Activated CD8-positive, alpha-beta T cell treated with anti-CD3 and anti-CD28 coated beads, Interleukin-2, amount 10 ng/mL, durations not matched to agents 7 days and 5 days (primary cell): ENCODE results near the gene DKK3. TPM values are rescaled to one million over a fixed set of nuclear protein-coding genes. Genes with fewer than 3 reads are reported as not detected.
A peak's percentile ranks its signal among the peaks of the same experiment; 100 is the strongest.

ENCODE experiments used
- ATAC-seq: fragments of 150-1000 bp; cut with Tn5 transposase; one replicate; pipeline ENCODE4 v1.10.0; 2021; ENCODE audit warnings: moderate library complexity
- CTCF ChIA-PET: fragments of 350-600 bp; sonication (Branson Sonifier 250); formaldehyde crosslinking; loops from one replicate; lab custom pipeline; 2021; ENCODE audit warnings: antibody characterized with exemption; lab: Charles Lee
- POLR2A ChIA-PET: fragments of 350-600 bp; sonication (Branson Sonifier 250); formaldehyde crosslinking; loops from one replicate; lab custom pipeline; 2021; ENCODE audit warnings: antibody characterized with exemption; lab: Charles Lee
- DNase-seq: peaks from one replicate; pipeline ENCODE4 v3.0.0-alpha.2; 2020
- H3K27ac Mint-ChIP-seq: one replicate; pipeline ENCODE4 v1.8.0; 2021; ENCODE audit warnings: mild to moderate bottlenecking, mixed read lengths
- H3K27me3 Mint-ChIP-seq: one replicate; pipeline ENCODE4 v1.8.0; 2021; ENCODE audit warnings: low read depth, mixed read lengths
- H3K36me3 Mint-ChIP-seq: one replicate; pipeline ENCODE4 v1.8.0; 2021; ENCODE audit warnings: low read depth, mixed read lengths
- H3K4me1 Mint-ChIP-seq: one replicate; pipeline ENCODE4 v1.8.0; 2021; ENCODE audit warnings: low read depth, mixed read lengths
- H3K4me3 Mint-ChIP-seq: one replicate; pipeline ENCODE4 v1.8.0; 2021; ENCODE audit warnings: mild to moderate bottlenecking, mixed read lengths
- H3K9me3 Mint-ChIP-seq: one replicate; pipeline ENCODE4 v1.8.0; 2022; ENCODE audit warnings: mixed read lengths; ENCODE audit not compliant: insufficient read depth
- total RNA-seq, 2 experiments: library from RNA; stranded (reverse); gene quantifications; one replicate each; pipeline ENCODE4 v1.2.3, GENCODE V29; 2021

Gene DKK3
- total RNA-seq, 2 experiments from 2014 or later, result 0.29 TPM; not detected in 1

DNA sequence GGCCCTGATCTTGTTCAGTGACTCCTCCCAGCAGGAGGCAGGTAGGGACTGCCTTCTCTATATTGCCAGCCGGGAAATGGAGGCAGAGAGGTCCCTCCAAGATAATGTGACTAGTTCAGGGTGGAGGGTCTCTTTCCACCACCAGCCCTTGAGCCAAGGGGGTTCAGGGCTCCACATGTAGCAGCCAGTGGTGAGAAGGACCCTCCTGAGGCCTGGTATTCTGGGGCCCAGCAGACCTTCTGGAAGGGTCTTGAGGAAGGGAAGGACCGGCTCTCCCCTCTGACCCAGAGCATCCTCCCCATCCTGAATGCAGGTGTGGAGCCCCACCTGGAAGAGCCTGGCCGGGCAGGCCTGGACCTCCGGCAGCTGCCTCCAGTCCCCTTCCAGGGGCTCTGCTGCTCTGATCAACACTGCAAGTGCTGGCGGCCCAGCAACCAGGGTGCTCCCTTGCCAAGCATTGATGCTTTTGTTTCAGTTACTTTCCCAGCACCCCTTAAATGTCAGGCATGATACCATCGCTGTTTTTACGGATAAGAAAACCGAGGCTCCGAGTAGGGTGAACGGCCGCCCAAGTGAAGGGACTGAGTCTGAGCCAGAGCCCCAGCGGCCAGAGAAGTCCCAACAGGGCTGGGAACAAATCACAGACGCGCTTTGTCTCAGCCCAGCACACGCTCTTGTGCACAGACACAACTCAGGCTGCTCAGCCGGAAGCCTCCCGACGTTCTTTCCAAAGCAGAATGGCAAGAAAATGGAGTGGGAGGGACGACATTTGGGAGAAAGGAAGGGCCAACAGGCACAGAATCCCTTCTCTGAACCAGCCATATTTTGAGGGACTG, 38.8 kb downstream of the DKK3 start:
- ChIA-PET POLR2A (no interaction called here), CTCF (no interaction called here)
- DNase-seq, result no peak
- Mint-ChIP-seq H3K36me3 (no peaks in the 10 kb centered on the region), H3K9me3 (no peaks in the 10 kb centered on the region), H3K27me3 (peaks cover 2% of the 10 kb centered on the region), H3K4me1 (peaks cover 3% of the 10 kb centered on the region), H3K4me3 (no peak overlapping the region), H3K27ac (no peak overlapping the region)
- no peak for ATAC-seq

DNA sequence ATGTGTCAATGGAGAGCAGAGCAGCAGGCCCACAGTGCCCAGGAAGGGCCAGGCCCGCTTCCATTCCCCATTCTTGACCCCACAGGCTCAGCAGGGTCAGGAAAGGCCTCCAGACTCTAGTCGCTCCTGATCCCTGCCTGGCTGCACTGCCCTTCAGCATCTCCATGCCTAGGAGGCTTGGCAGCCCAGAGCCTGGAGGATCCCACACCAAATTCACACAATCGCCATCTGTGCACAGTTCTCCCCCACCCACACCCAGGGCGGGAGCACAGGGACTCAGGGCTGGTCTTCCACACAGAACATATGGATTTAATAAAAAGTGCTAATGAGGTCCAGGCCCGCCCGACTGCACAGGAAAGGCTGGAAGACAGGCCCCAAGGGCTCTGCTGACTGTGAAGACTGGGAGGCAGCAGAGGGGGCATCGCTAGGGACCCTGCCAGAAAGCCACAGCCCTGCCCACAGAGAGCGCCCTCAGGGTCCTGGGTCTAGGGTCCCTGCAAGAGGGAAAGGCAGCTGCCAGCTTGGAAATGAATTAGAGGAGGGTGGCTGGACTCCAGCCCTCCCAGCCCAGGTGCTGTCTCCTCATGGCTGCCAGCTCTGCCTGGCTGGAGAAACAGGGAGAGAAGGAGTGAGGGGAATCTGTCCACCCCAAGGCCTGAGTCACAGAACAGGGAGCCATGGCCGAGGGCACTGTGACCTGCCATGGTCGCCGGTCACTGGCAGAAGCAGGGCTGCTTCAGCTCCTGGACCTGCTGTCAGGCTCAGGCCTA, 39.7 kb downstream of the DKK3 start:
- no peaks in the 10 kb centered on the region for H3K9me3 Mint-ChIP-seq
- H3K36me3 Mint-ChIP-seq, result no peaks in the 10 kb centered on the region
- peaks cover 2% of the 10 kb centered on the region for H3K4me1 Mint-ChIP-seq
- ATAC-seq, result no peak
- H3K27ac Mint-ChIP-seq, result no peak overlapping the region
- ChIA-PET CTCF (interaction anchor here (3.2 kb wide), 1 partner anchor 37 kb away, joined by 14 read pairs; no protein-coding TSS in a partner anchor), POLR2A (no interaction called here)
- no peak for DNase-seq
- no peak overlapping the region for H3K4me3 Mint-ChIP-seq
- H3K27me3 Mint-ChIP-seq, result peaks cover 8% of the 10 kb centered on the region

DNA sequence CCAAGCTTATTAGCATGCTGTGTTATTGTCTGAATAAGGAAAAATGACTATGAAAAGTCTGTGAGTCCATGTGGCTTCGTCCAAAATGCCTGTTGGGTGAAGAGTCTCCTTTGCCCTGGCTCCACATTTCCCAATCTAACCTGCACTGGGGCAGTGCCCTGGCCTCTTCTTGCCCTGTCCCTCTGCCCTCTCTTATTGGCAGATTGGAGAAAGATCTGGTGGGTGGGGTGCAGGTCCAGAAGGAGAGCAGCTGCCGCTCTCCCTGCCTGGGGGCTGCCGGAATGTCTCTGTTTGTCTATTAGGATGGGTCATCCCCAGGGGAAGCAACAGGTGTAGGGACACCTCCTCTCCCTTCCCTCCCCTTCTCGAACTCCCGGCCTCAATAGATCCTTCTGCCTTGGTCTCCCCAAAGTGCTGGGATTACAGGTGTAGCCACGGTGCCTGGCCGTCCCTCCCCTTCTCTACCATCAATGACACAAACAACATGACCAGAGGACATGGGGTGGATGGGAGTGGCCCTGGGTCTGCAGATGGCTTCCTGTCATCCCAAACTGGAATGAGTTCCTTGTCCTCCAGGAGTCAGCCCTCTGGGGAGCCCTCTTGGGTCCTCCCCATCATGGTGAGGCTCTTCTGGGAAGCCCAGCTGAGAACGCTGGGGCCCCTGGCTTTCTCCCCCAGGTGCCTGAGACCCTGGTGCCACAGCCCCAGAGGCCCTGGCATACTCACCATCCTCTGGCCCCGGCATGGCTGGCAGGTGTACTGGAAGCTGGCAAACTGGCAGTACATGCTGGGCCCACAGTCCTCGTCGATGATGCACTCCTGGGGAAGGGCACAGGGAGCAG, 40.5 kb downstream of the DKK3 start:
- Mint-ChIP-seq H3K36me3 (no peaks in the 10 kb centered on the region), H3K4me1 (peaks cover 2% of the 10 kb centered on the region), H3K4me3 (no peak overlapping the region), H3K27ac (no peak overlapping the region), H3K27me3 (peaks cover 11% of the 10 kb centered on the region), H3K9me3 (no peaks in the 10 kb centered on the region)
- DNase-seq, result no peak
- CTCF ChIA-PET, result interaction anchor here (0.7 to 3.2 kb wide), 18 partner anchors 8 to 313 kb away, joined by 3 to 18 read pairs (median 5); no protein-coding TSS in a partner anchor
- POLR2A ChIA-PET, result no interaction called here
- no peak for ATAC-seq

GRCh38 chr11:11966826-11967668, 41.4 kb downstream of the DKK3 start:
- DNase-seq (peak; percentile 88), ATAC-seq (peak; percentile 96)
- Mint-ChIP-seq H3K36me3 (peaks cover 3% of the 10 kb centered on the region), H3K9me3 (peaks cover 4% of the 10 kb centered on the region), H3K27ac (peak overlapping the region; percentile 20), H3K4me1 (peaks cover 8% of the 10 kb centered on the region), H3K27me3 (peaks cover 11% of the 10 kb centered on the region), H3K4me3 (no peak overlapping the region)
- ChIA-PET CTCF (interaction anchor here (0.7 to 3.2 kb wide), 29 partner anchors 9 to 314 kb away, joined by 3 to 18 read pairs (median 4); no protein-coding TSS in a partner anchor), POLR2A (no interaction called here)

DNA sequence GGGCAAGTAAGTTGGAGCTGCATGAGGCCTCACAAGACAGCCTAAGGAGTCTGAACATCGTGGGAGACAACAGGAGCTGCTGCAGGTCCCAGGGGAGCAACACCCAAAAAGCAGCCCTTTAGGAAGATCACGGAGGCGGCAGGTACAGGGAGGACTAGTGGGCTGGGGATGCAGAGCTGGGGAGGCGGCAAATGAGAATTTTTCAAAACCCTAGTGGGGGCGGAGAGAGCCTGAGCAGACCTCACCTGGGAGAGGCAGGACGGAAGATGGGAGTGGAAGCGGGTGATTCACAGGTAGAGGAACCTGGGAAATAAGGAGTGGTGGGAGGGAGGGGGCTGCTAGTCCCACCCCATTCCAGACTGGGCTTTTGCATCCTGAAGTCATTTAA, 42.1 kb downstream of the DKK3 start:
- Mint-ChIP-seq H3K36me3 (peaks cover 6% of the 10 kb centered on the region), H3K4me3 (no peak overlapping the region), H3K27me3 (peaks cover 11% of the 10 kb centered on the region), H3K4me1 (peaks cover 15% of the 10 kb centered on the region), H3K9me3 (peaks cover 5% of the 10 kb centered on the region), H3K27ac (no peak overlapping the region)
- no peak for ATAC-seq
- POLR2A ChIA-PET, result no interaction called here
- CTCF ChIA-PET, result interaction anchor here (1.0 to 3.2 kb wide), 18 partner anchors 9 to 315 kb away, joined by 3 to 18 read pairs (median 5); no protein-coding TSS in a partner anchor
- DNase-seq, result no peak

- ATAC-seq, result no peak
- no peak for DNase-seq
- ChIA-PET CTCF (interaction anchor here (1.0 to 3.2 kb wide), 6 partner anchors 19 to 79 kb away, joined by 3 to 17 read pairs (median 10); no protein-coding TSS in a partner anchor), POLR2A (no interaction called here)
- H3K4me3 Mint-ChIP-seq, result no peak overlapping the region
- H3K36me3 Mint-ChIP-seq, result peaks cover 11% of the 10 kb centered on the region
- H3K27me3 Mint-ChIP-seq, result peaks cover 11% of the 10 kb centered on the region
- H3K27ac Mint-ChIP-seq, result no peak overlapping the region
- peaks cover 20% of the 10 kb centered on the region for H3K4me1 Mint-ChIP-seq
- peaks cover 5% of the 10 kb centered on the region for H3K9me3 Mint-ChIP-seq
Measured at GRCh38 chr11:11965656-11966353, 42.6 kb downstream of the DKK3 start.

DNA sequence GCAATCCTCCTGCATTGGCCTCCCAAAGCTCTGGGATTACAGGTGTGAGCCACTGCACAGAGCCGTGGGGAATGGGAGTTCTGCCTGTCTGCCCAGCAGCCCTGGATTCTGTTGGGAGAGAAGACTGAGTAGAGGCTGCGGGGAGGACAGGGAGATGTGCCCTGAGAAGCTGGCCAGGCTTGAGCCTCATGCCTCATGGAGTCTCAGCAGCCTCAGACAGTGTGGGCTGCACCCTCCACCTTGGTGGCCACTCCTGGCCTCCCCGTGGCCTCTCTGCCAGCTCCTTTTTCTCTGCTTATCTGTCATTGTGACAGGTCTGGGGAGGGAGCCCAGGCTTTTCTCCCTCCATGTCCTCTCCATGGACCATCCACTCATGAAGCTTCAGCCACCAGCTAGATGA, 43.2 kb downstream of the DKK3 start:
- Mint-ChIP-seq H3K27ac (no peak overlapping the region), H3K9me3 (peaks cover 5% of the 10 kb centered on the region), H3K36me3 (peaks cover 15% of the 10 kb centered on the region), H3K4me3 (no peak overlapping the region), H3K4me1 (peaks cover 26% of the 10 kb centered on the region), H3K27me3 (peaks cover 11% of the 10 kb centered on the region)
- no peak for DNase-seq
- no peak for ATAC-seq
- ChIA-PET CTCF (interaction anchor here (1.0 to 3.2 kb wide), 3 partner anchors 11 to 34 kb away, joined by 3 to 14 read pairs (median 5); no protein-coding TSS in a partner anchor), POLR2A (no interaction called here)

- Mint-ChIP-seq H3K36me3 (peaks cover 19% of the 10 kb centered on the region), H3K27me3 (peaks cover 8% of the 10 kb centered on the region), H3K4me1 (peaks cover 31% of the 10 kb centered on the region), H3K9me3 (peaks cover 5% of the 10 kb centered on the region), H3K27ac (no peak overlapping the region), H3K4me3 (no peak overlapping the region)
- no peak for ATAC-seq
- ChIA-PET POLR2A (no interaction called here), CTCF (interaction anchor here (1.0 to 1.7 kb wide), 3 partner anchors 10 to 34 kb away, joined by 3 to 5 read pairs (median 3); no protein-coding TSS in a partner anchor)
- no peak for DNase-seq
Measured at GRCh38 chr11:11964774-11965150, 43.7 kb downstream of the DKK3 start.

- ChIA-PET POLR2A (no interaction called here), CTCF (interaction anchor here (1.0 to 1.7 kb wide), 3 partner anchors 10 to 35 kb away, joined by 3 to 5 read pairs (median 3); no protein-coding TSS in a partner anchor)
- ATAC-seq (no peak), DNase-seq (no peak)
- peaks cover 8% of the 10 kb centered on the region for H3K27me3 Mint-ChIP-seq
- H3K4me1 Mint-ChIP-seq, result peaks cover 37% of the 10 kb centered on the region
- peaks cover 24% of the 10 kb centered on the region for H3K36me3 Mint-ChIP-seq
- H3K9me3 Mint-ChIP-seq, result peaks cover 5% of the 10 kb centered on the region
- no peak overlapping the region for H3K4me3 Mint-ChIP-seq
- peak overlapping the region; percentile 7 for H3K27ac Mint-ChIP-seq
Measured at GRCh38 chr11:11963842-11964773, 44.3 kb downstream of the DKK3 start.
